GM21528 (cell line): ENCODE results near the gene PSMA7.

Source experiments
- ATAC-seq: cut with Tn5 transposase; IDR thresholded peaks from one replicate; pipeline ENCODE4 v1.9.1; 2021; ENCODE audit warnings: mild to moderate bottlenecking, moderate library complexity; ENCODE audit not compliant: unreplicated experiment, low FRiP score

The PSMA7 gene

DNA sequence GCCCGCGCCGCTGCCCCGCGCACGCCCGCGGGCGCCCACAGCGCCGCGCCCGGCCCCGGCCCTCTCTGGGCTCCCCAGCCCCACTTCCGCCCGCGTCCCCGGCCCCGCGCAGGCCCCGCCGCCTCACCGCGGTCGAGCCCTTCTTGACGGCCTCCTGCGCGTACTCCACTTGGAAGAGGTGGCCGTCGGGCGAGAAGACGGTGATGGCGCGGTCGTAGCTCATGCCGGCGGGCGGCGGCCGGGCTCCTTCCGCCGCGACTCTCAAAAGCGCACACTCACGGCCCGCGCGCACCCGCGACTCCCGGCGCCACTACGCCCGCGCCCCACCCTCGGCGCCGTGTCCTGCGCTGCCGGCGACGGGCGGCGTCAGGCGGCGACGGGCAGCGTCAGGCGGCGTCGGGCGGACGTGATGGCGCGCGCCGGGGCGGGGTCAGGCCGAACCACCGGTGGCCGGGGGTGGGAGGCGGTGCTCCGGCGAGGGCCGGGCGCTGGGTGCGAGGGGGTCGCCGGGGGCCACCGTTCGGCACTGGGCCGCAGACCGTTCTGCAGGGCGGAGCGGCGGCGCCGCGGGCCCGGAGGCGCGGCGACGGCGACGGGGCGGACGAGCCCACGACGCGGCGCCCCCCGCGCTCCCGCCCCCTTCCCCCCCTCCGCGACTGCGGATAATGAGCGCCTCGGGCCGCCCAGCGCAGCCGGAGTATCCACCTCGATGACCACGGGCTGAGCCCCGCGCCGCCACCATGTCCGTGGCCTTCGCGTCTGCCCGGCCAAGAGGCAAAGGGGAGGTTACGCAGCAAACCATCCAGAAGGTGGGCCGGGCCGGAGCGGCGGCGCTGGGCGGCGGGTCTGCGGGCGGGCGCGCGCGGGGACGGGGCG lies at the start of gene PSMA7, which contains the start of gene SS18L1:
Gene PSMA7, minus strand, starts transcription at position 314 of the 876 bp plus-strand sequence. Its CDS starts 91 bp downstream, at position 223.
Gene SS18L1, plus strand, starts transcription at position 689 of the 876 bp plus-strand sequence. Its CDS starts 52 bp downstream, at position 741.
- ATAC-seq = peak; percentile 70

- ATAC-seq = no peak
Measured at GRCh38 chr20:62192635-62193034, 49.4 kb upstream of the PSMA7 start.

DNA sequence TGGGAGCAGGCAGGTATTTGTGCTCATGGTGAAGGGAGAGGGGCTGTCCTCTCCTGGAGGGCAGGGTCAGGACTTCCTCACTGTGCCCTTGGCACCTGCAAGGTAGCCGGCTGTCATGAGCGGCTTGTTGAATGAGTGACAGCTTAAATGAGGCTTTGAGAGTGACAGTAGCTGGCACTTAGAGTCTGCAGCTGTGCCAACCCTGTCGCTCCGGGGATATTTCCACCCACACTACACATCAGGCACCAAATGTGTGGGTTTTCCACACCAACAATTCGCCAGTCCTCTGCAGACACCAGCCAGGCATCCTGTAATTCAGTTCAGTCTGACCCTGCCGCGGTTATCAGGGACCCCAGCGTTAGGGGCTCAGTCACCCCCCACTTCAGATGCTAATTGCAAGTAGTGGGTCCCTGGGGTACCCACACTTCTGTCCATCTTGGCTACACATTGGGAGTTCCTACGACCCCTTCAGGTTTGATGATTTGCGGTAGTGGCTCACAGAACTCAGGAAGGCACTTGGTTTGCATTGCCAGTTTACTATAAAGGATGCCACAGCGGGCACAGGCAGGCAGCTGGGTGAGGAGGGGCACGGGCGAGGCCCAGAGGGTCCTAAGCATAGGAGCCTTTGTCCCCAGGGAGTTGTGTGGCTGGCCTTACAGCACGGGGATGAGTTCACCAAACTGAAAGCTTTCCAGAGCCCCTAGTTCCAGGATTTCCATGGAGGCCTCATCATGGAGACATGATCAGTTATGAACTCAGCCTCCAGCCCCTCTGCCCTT lies 48.8 kb upstream of the PSMA7 start:
- ATAC-seq = no peak

- no peak for ATAC-seq
Measured at GRCh38 chr20:62190639-62191411, 47.6 kb upstream of the PSMA7 start.

GRCh38 chr20:62186887-62187866 lies 44.0 kb upstream of the PSMA7 start:
- no peak for ATAC-seq

GRCh38 chr20:62186096-62186426 lies 42.9 kb upstream of the PSMA7 start:
- ATAC-seq = no peak

DNA sequence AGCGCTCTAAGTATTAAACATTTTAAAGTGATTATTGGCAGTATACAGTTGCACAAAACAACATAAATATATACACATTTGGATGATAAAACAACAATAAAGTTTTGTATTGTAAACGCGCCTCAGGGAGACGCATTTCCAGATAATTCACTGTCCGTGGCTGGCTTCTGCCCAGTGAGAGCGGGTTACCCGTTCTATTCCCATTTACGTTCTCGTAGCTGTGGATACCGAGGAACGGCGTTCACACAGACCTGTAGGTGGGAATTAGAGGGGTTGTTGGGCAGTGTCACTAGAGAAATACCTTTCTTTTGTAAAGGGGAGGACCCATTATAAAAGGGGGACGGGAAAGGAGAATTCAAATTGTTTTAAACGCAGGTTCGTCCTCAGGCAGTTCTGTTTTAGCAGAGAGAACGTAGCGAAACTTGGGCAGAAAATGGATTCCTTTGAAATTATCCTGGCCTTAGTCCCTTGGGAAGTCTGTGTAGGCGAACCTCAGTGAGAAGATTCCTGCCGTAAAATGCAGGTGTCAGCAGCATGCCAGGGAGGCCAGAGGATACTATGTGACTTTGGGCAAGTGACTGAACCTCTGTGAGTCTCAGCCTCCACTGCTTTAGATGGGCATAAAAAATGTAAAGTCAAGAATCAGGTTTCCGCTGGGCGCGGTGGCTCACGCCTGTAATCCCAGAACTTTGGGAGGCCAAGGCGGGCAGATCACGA lies 40.4 kb upstream of the PSMA7 start:
- ATAC-seq = no peak

DNA sequence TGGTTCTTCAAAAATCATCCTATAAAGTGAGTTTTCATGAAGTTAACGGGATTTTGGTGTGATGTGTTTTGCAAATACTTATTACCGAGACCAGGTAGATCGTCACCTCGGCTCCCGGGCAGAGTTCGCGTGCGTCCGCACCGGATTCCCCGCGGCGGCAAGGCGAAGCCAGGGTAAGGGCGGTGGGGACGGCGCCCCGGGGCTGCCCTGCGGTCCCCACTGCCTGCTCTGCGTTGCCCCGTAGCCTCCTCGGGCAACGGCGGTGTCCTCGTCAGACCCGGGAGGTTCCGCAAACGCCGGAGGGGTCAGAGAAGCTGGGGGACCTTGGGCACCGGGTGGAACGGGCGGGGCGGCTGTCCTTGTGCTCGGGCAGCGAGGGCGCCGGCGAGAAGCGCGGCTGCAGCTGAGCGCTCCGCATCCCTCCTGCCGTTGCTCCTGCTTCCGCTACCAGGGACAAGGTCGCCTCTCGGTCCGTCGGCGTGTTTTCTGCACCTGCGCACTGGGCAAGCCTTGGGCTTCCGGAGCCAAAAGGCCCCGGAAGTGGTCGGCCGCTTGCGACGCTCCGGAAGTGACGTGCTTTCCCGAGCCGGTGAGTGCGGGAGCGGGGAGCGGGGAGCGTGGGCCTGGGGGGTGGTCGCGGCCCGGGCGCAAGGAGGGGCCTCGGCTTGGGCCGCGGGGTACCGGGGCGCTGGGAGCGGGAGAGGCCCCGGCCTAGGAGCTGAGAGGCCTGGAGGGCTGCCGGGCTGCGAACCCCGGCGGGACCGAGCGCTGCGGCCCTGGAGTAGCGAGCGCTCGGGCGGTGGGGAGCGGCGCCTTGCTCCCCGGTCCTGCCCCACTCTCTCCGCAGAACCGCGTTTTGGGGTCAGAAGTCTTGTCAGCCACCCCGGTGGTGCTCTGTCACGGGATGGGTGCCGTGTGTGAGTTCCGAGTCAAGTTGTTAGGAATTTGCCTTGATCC lies 39.6 kb upstream of the PSMA7 start, which contains the start of gene MTG2:
Gene MTG2, plus strand, starts transcription at position 560 of the 957 bp plus-strand sequence. CDS start 10,393 bp downstream, outside the sequence.
- peak; percentile 91 for ATAC-seq

DNA sequence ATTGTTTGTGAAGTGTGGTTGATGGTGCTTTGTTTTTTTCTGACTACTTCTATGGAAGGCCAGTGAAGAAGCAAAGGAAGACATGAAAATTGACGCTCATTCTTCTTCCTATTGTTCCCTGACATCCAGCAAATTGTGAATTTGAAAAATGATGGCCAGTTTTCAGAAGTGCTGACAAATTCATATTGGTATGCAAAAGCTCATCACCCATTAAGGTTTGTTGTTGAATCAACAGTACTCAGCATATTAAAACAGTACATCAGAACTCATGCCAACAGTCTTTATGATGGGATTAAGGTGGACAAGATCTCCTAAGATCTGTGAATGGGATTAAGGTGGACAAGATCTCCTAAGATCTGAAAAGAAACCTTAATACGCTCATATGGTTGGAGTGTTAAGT lies 38.6 kb upstream of the PSMA7 start:
- no peak for ATAC-seq

GRCh38 chr20:62179162-62179504 lies 35.9 kb upstream of the PSMA7 start:
- ATAC-seq = no peak

- no peak for ATAC-seq
Measured at GRCh38 chr20:62178316-62179161, 35.3 kb upstream of the PSMA7 start.

DNA sequence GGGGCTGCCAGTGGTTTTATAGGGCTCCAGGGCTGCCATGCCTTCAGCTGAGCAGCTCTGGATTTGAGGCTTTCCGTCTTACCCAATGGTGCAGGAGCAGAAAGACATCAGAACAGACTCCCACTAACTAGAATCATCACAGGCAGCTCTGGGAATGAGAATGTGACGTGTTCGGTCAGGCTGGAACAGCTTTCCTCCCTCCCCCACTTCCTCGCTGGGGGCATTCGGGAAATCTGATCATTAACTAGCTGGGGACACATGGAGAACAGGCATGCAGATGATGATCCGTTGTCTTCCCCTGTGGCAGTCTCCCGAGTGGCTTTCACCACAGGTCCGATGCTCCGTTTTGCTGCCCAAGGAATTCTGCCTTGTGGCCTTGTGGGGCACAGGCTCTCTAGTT lies 34.1 kb upstream of the PSMA7 start:
- no peak for ATAC-seq

- no peak for ATAC-seq
Measured at GRCh38 chr20:62176866-62177265, 33.7 kb upstream of the PSMA7 start.

DNA sequence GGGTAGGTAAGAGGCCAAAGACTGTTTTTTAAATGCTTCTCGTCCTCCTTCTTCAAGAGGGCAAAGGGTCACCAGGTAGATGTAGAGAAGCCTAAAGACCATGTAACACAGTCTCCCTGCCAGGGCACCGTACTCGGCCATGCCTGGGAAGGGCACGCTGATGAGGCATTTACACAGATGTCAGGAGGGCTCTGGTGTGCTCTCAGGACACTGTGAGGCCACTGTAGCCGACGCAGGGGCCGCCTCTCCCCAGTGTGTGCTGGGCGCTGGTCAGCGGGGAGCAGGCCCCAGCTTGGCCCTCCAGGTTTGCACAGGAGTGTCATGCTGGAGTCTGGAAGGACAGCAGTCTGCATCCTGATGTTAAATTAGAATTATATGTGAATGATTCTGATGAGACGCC lies 32.5 kb upstream of the PSMA7 start:
- ATAC-seq = no peak

DNA sequence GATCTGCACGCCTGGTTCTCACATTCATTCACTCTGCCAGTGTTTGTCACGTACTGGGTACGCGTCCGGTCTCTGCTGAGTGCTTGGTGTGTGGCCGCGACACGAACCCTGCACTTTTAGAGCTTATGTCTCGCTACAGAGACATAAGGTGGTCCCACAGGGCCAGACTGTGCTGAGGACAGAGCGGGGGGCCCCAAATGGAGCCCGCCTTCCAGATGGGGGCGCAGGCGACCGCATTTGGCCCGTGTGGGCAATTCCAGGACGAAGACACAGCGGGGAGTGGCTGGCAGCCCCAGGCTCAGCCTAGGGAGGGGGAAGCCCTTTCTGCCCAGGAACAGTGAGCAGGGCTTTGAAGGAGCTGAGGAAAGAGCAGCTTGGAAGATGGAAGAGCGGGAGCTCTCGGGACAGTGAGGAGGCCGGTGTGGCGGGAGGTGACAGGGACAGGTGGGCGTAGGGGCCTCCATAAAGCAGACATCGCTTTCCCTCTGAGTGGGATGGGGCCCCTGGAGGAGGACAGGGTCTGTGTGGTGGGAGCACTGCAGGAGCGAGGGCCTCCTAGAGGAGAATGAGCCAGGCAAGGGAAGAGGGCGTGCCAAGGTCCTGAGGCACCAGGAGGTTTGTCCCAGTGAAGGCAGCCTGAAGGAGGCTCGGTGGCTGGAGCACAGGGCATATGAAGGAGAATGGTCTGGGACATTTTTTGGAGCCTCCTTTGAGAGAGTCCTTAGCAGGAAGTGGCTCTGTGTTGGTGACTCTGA lies 31.9 kb upstream of the PSMA7 start:
- ATAC-seq = no peak
